Tibial artery (tissue), 4 donors: ENCODE data around the gene TACO1.

Experiments used
- DNase-seq, 2 donors: peaks; one replicate each; pipeline ENCODE4 v3.0.0-alpha.2; 2019
- H3K27ac ChIP-seq, 2 donors: fragments of 200-600 bp; sonication (generic) in 1 of 2; 1 replicate in 1 of 2; 2 replicates in 1 of 2; pipeline ENCODE4 v1.5.1; 2018 to 2019; ENCODE audit warnings: mild to moderate bottlenecking in 1 of 2
- H3K27me3 ChIP-seq, 2 donors: fragments of 200-600 bp; sonication (generic) in 1 of 2; one replicate each; pipeline versions ENCODE4 v1.5.1 to v1.6.0; 2016 to 2019
- H3K36me3 ChIP-seq, 3 donors: fragments of 200-600 bp; sonication (generic) in 2 of 3; one replicate each; pipeline ENCODE4 v1.5.1; 2016 to 2019; ENCODE audit warnings: mild to moderate bottlenecking in 2 of 3
- H3K4me1 ChIP-seq, 4 donors: fragments of 200-600 bp; sonication (generic) in 2 of 4; 1 replicate in 3 of 4; 2 replicates in 1 of 4; pipeline ENCODE4 v1.5.1; 2016 to 2019
- H3K4me3 ChIP-seq, 2 donors: fragments of 200-600 bp; sonication (generic) in 1 of 2; 1 replicate in 1 of 2; 2 replicates in 1 of 2; pipeline ENCODE4 v1.5.1; 2018 to 2019; ENCODE audit warnings: mild to moderate bottlenecking in 2 of 2
- H3K9me3 ChIP-seq, 3 donors: fragments of 200-600 bp; sonication (generic) in 1 of 3; one replicate each; pipeline ENCODE4 v1.5.1; 2016 to 2019
- intact Hi-C: fragments of 100-400 bp; cut with DNase I; formaldehyde crosslinking; loops from one replicate; pipeline ENCODE4 v1.15.0; 2023; ENCODE audit warnings: low total_unique reads
- TF ChIP-seq, protein P1 (sequence below), 2 experiments: fragments of 200-600 bp in 1 of 2; fragments of 450-650 bp in 1 of 2; IDR thresholded peaks; one replicate each; pipeline ENCODE4 v1.5.1; 2017 to 2019; ENCODE audit warnings: antibody characterized with exemption in 2 of 2, mild to moderate bottlenecking in 1 of 2, moderate library complexity in 1 of 2

The TACO1 gene

GRCh38 chr17:63613663-63614062, 13.0 kb downstream of the TACO1 start:
- DNase-seq, result no peak
- H3K4me3 ChIP-seq, result no peak overlapping the region
- H3K27ac ChIP-seq, result no peak overlapping the region
- no peaks in the 10 kb centered on the region for H3K9me3 ChIP-seq
- TF ChIP-seq, protein P1, sequence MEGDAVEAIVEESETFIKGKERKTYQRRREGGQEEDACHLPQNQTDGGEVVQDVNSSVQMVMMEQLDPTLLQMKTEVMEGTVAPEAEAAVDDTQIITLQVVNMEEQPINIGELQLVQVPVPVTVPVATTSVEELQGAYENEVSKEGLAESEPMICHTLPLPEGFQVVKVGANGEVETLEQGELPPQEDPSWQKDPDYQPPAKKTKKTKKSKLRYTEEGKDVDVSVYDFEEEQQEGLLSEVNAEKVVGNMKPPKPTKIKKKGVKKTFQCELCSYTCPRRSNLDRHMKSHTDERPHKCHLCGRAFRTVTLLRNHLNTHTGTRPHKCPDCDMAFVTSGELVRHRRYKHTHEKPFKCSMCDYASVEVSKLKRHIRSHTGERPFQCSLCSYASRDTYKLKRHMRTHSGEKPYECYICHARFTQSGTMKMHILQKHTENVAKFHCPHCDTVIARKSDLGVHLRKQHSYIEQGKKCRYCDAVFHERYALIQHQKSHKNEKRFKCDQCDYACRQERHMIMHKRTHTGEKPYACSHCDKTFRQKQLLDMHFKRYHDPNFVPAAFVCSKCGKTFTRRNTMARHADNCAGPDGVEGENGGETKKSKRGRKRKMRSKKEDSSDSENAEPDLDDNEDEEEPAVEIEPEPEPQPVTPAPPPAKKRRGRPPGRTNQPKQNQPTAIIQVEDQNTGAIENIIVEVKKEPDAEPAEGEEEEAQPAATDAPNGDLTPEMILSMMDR (IDR thresholded peaks at IDR 0.05), result no peak
- H3K36me3 ChIP-seq, result peaks cover 0 to 26% (median 4%) of the 10 kb centered on the region in 3 donors
- intact Hi-C loops, result loop anchor here (5.0 kb wide), 1 partner anchor 186 kb away; no protein-coding TSS in a partner anchor
- H3K4me1 ChIP-seq, result no peaks in the 10 kb centered on the region
- no peaks in the 10 kb centered on the region for H3K27me3 ChIP-seq

- intact Hi-C loops, result loop anchor here (5.0 kb wide), 1 partner anchor 69 kb away; the partner anchor contains the start of gene DCAF7
Observed at GRCh38 chr17:63621229-63621683, 20.6 kb downstream of the TACO1 start.

GRCh38 chr17:63621684-63622573, 21.2 kb downstream of the TACO1 start, which contains the start of gene MAP3K3:
Gene MAP3K3 (plus strand): TSS chr17:63622417. CDS start chr17:63622760, 343 bp downstream.
- Histone ChIP-seq H3K27me3 (no peaks in the 10 kb centered on the region), H3K4me1 (peaks cover 0 to 37% (median 19%) of the 10 kb centered on the region in 4 donors), H3K9me3 (no peaks in the 10 kb centered on the region), H3K36me3 (no peaks in the 10 kb centered on the region), H3K4me3 (peak within 1 kb of the TSS; percentile 67 to 88), H3K27ac (peak within 1 kb of the TSS; percentile 82)
- intact Hi-C loops, result loop anchor here (5.0 kb wide), 1 partner anchor 70 kb away; the partner anchor contains the start of gene DCAF7
- TF ChIP-seq, protein P1 (IDR thresholded peaks at IDR 0.05), result no peak
- DNase-seq, result peak; percentile 100

More at GRCh38 chr17:63621229-63621683, 20.6 kb downstream of the TACO1 start:
- no peaks in the 10 kb centered on the region for H3K27me3 ChIP-seq
- peak overlapping the region; percentile 55 to 88 for H3K4me3 ChIP-seq
- H3K27ac ChIP-seq, result peak overlapping the region; percentile 82
- H3K36me3 ChIP-seq, result no peaks in the 10 kb centered on the region
- TF ChIP-seq, protein P1 (IDR thresholded peaks at IDR 0.05), result no peak
- peaks cover 0 to 30% (median 18%) of the 10 kb centered on the region in 4 donors for H3K4me1 ChIP-seq
- DNase-seq, result no peak
- H3K9me3 ChIP-seq, result no peaks in the 10 kb centered on the region

- H3K27me3 ChIP-seq, result no peaks in the 10 kb centered on the region
- TF ChIP-seq, protein P1 (IDR thresholded peaks at IDR 0.05), result no peak
- DNase-seq, result peak; percentile 70 to 86
- intact Hi-C loops, result loop anchor here (5.0 kb wide), 1 partner anchor 70 kb away; the partner anchor contains the start of gene DCAF7
- H3K27ac ChIP-seq, result peak overlapping the region; percentile 79 to 82
- H3K4me1 ChIP-seq, result peaks cover 0 to 45% (median 23%) of the 10 kb centered on the region in 4 donors
- peak overlapping the region; percentile 67 to 88 for H3K4me3 ChIP-seq
- H3K36me3 ChIP-seq, result no peaks in the 10 kb centered on the region
- H3K9me3 ChIP-seq, result no peaks in the 10 kb centered on the region
Observed at GRCh38 chr17:63622574-63623390, 22.1 kb downstream of the TACO1 start.
